GM12892 (cell line): ENCODE data around the gene GPR55.

Experiments
- POLR2A ChIP-seq: IDR thresholded peaks from 2 replicates; pipeline ENCODE4 v1.6.1; 2011; ENCODE audit warnings: low read depth, low read length, control low read depth
- POLR2AphosphoS5 ChIP-seq: IDR thresholded peaks from 2 replicates; pipeline ENCODE4 v1.6.1; 2011; ENCODE audit warnings: low read depth, low read length, control low read depth
- TAF1 ChIP-seq: IDR thresholded peaks from 2 replicates; pipeline ENCODE4 v1.6.1; 2011; ENCODE audit warnings: low read depth, mild to moderate bottlenecking, control low read depth, low read length, borderline replicate concordance

DNA sequence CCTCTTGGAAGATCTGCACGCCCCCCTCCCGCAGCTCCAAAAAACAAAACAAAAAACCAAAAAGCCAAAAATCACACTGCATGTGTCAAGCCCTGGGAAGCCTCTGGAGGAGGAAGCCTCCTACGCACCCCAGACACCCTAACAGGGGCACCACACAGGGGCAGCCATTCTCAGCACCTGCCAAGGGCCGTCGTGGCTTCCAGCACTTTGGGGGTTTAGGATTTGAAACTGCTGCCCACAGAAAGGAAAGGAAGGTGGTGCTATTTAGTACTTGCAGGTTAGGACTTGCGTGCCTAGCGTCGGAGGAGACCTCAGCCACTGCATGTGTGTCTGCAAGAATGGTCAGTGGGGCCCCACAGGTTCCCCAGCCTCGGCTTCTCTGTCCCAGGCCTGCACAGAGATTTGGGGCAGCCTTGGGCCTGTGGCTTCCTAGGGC, 419 bp upstream of the GPR55 start:
- TF ChIP-seq POLR2AphosphoS5 (peak; percentile 63; the same call in 1 of the 2 replicates), POLR2A (0 out of 2 replicates have a peak, but pooled peaks have one; percentile 41), TAF1 (no peak)
